Thyroid gland (tissue), 4 donors: Measurements from ENCODE around the gene STN1. TPM values are rescaled to one million over a fixed set of nuclear protein-coding genes. Genes with fewer than 3 reads are reported as not detected.
"Not testable (repeated sequence)": the region's sequence is repeated elsewhere in the genome, so short reads cannot be mapped to it uniquely, and the experiment has no call there.

Experiments
- DNase-seq, 2 donors: peaks; one replicate each; pipeline ENCODE4 v3.0.0-alpha.2; 2019
- H3K27ac ChIP-seq, 3 donors: fragments of 200-600 bp; sonication (generic); 1 replicate in 2 of 3; 2 replicates in 1 of 3; pipeline ENCODE4 v1.5.1; 2016 to 2019; ENCODE audit warnings: mild to moderate bottlenecking in 1 of 3, moderate library complexity in 1 of 3
- H3K27me3 ChIP-seq: fragments of 200-600 bp; sonication (generic); one replicate; pipeline ENCODE4 v1.5.1; 2019
- H3K36me3 ChIP-seq, 2 donors: fragments of 200-600 bp; sonication (generic); one replicate each; pipeline ENCODE4 v1.5.1; 2016 to 2019
- H3K4me1 ChIP-seq, 2 donors: fragments of 200-600 bp; sonication (generic); one replicate each; pipeline ENCODE4 v1.5.1; 2017 to 2019
- H3K4me3 ChIP-seq, 3 donors: fragments of 200-600 bp; sonication (generic); replicated peaks in 1 of 3; 1 replicate in 2 of 3; 2 replicates in 1 of 3; pipeline ENCODE4 v1.5.1; 2016; ENCODE audit warnings: mild to moderate bottlenecking in 1 of 3
- H3K9me3 ChIP-seq: fragments of 200-600 bp; sonication (generic); one replicate; pipeline ENCODE4 v1.5.1; 2017
- CTCF ChIP-seq, 6 experiments: fragments of 200-600 bp in 3 of 6; fragments of 450-650 bp in 3 of 6; sonication (generic) in 3 of 6; IDR thresholded peaks; one replicate each; pipeline ENCODE4 v1.5.1; 2016 to 2019; ENCODE audit warnings: antibody characterized with exemption in 6 of 6, mild to moderate bottlenecking in 2 of 6, inconsistent platforms in 1 of 6, moderate library complexity in 1 of 6
- POLR2A ChIP-seq, 2 donors: fragments of 450-650 bp; IDR thresholded peaks; one replicate each; pipeline ENCODE4 v1.6.1; 2017; ENCODE audit warnings: antibody characterized with exemption in 2 of 2, mild to moderate bottlenecking in 2 of 2, moderate library complexity in 1 of 2
- WGBS, 2 donors: methylation state at CpG; one replicate each; pipeline ENCODE4 v1.1.5; 2017; 5-methylcytosine and 5-hydroxymethylcytosine counted together
- intact Hi-C: fragments of 100-400 bp; cut with DNase I; formaldehyde crosslinking; loops from one replicate; pipeline ENCODE4 v1.15.1; 2023
- total RNA-seq, 4 donors: library from RNA; depleted of rRNA; stranded (reverse); fragments of >200 nt; gene quantifications; one replicate each; pipeline ENCODE4 v1.2.3, GENCODE V29; 2016

The STN1 gene
- total RNA-seq, 4 donors from 2014 or later = 20.7 to 37.1 (median 30.7) TPM

GRCh38 chr10:103847909-103848468 lies 70.0 kb downstream of the STN1 start:
- no peak overlapping the region for H3K4me3 ChIP-seq
- no peak overlapping the region for H3K27ac ChIP-seq
- TF ChIP-seq CTCF (IDR thresholded peaks at IDR 0.05) = peak in 1 of 6 experiments; percentile 6
- no peak for TF ChIP-seq POLR2A (IDR thresholded peaks at IDR 0.05)
- no peaks in the 10 kb centered on the region for H3K36me3 ChIP-seq
- H3K9me3 ChIP-seq = no peaks in the 10 kb centered on the region
- intact Hi-C loops = no loop called here
- no peaks in the 10 kb centered on the region for H3K27me3 ChIP-seq
- WGBS, 2 donors = 64 to 70% methylated on average over 8 of the region's 8 CpGs
- no peak for DNase-seq
- H3K4me1 ChIP-seq = peaks cover 2 to 46% of the 10 kb centered on the region in 2 donors

GRCh38 chr10:103847346-103847745 lies 70.6 kb downstream of the STN1 start:
- TF ChIP-seq POLR2A (IDR thresholded peaks at IDR 0.05) (no peak), CTCF (IDR thresholded peaks at IDR 0.05) (no peak)

GRCh38 chr10:103845972-103846371 lies 72.0 kb downstream of the STN1 start:
- no peaks in the 10 kb centered on the region for H3K27me3 ChIP-seq
- TF ChIP-seq CTCF (IDR thresholded peaks at IDR 0.05) (no peak), POLR2A (IDR thresholded peaks at IDR 0.05) (no peak)
- 77 to 85% methylated on average over 5 of the region's 5 CpGs for WGBS, 2 donors
- intact Hi-C loops = no loop called here
- no peak overlapping the region for H3K4me3 ChIP-seq
- H3K36me3 ChIP-seq = no peaks in the 10 kb centered on the region
- H3K27ac ChIP-seq = no peak overlapping the region
- peaks cover 2 to 30% of the 10 kb centered on the region in 2 donors for H3K4me1 ChIP-seq
- DNase-seq = peak in 1 of 2 donors; percentile 24
- no peaks in the 10 kb centered on the region for H3K9me3 ChIP-seq

More at GRCh38 chr10:103847346-103847745, 70.6 kb downstream of the STN1 start:
- Histone ChIP-seq H3K36me3 (no peaks in the 10 kb centered on the region), H3K9me3 (no peaks in the 10 kb centered on the region), H3K4me3 (no peak overlapping the region), H3K27ac (no peak overlapping the region), H3K4me1 (peaks cover 2 to 43% of the 10 kb centered on the region in 2 donors), H3K27me3 (no peaks in the 10 kb centered on the region)
- WGBS, 2 donors = 83 to 92% methylated on average over 7 of the region's 7 CpGs
- DNase-seq = no peak
- intact Hi-C loops = no loop called here

- H3K4me1 ChIP-seq = peaks cover 2 to 28% of the 10 kb centered on the region in 2 donors
Measured at GRCh38 chr10:103845346-103845745, 72.6 kb downstream of the STN1 start.

GRCh38 chr10:103843854-103844570 lies 74.0 kb downstream of the STN1 start:
- DNase-seq = no peak
- H3K4me1 ChIP-seq = peaks cover 2 to 25% of the 10 kb centered on the region in 2 donors

More at GRCh38 chr10:103845346-103845745, 72.6 kb downstream of the STN1 start:
- 76 to 78% methylated on average over 3 of the region's 3 CpGs for WGBS, 2 donors
- H3K36me3 ChIP-seq, intact Hi-C loops, H3K9me3 ChIP-seq, H3K4me3 ChIP-seq, H3K27ac ChIP-seq, H3K27me3 ChIP-seq, DNase-seq: not testable (repeated sequence)

More at GRCh38 chr10:103843854-103844570, 74.0 kb downstream of the STN1 start:
- Histone ChIP-seq H3K27ac (no peak overlapping the region), H3K27me3 (no peaks in the 10 kb centered on the region), H3K36me3 (no peaks in the 10 kb centered on the region), H3K9me3 (no peaks in the 10 kb centered on the region), H3K4me3 (no peak overlapping the region)
- intact Hi-C loops = no loop called here
- WGBS, 2 donors = 48 to 66% methylated on average over 3 to 6 of the region's 6 CpGs
- TF ChIP-seq POLR2A (IDR thresholded peaks at IDR 0.05) (no peak), CTCF (IDR thresholded peaks at IDR 0.05) (no peak)
